ENCODE results near the gene SLC19A1.

GRCh38 chr21:45454926-45455673, 87.1 kb downstream of the SLC19A1 start:
- TF ChIP-seq CTCF (IDR thresholded peaks at IDR 0.05) (no peak), POLR2A (IDR thresholded peaks at IDR 0.05) (no peak)

Data from tibial nerve (tissue), 3 donors.